ENCODE measurements around the gene SPAG16.

DNA sequence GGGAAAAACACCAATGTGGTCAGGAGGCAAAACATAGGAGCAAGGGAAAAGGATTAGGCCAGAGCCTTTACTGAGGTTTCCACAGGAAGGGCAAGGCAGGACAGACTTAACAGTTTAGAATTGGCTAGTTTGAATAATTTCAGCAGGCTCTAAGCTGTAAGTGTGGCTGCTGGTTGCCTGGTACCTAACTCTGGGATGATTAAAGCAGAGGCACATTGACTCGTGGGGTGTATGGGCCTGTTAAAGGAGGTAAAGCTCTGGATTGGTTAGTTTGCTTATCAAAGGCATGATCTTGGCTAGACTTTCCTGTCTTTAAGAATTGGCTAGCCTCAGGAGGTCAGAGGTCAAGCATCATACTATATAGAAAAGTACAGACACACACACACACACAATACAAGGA, 132.6 kb downstream of the SPAG16 start:
- TF ChIP-seq, protein P1, sequence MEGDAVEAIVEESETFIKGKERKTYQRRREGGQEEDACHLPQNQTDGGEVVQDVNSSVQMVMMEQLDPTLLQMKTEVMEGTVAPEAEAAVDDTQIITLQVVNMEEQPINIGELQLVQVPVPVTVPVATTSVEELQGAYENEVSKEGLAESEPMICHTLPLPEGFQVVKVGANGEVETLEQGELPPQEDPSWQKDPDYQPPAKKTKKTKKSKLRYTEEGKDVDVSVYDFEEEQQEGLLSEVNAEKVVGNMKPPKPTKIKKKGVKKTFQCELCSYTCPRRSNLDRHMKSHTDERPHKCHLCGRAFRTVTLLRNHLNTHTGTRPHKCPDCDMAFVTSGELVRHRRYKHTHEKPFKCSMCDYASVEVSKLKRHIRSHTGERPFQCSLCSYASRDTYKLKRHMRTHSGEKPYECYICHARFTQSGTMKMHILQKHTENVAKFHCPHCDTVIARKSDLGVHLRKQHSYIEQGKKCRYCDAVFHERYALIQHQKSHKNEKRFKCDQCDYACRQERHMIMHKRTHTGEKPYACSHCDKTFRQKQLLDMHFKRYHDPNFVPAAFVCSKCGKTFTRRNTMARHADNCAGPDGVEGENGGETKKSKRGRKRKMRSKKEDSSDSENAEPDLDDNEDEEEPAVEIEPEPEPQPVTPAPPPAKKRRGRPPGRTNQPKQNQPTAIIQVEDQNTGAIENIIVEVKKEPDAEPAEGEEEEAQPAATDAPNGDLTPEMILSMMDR (conservative IDR thresholded peaks at IDR 0.05; ENCODE audit: low read depth, low read length), result no peak
- no peak for TF ChIP-seq EZH2phosphoT487 (IDR thresholded peaks at IDR 0.05; ENCODE audit: borderline replicate concordance, low read length)
